EL (cell line): ENCODE measurements around the gene MID1.

Experiments used
- DNase-seq: peaks from one replicate; pipeline ENCODE4 v3.0.0-alpha.2; 2016

Gene MID1

DNA sequence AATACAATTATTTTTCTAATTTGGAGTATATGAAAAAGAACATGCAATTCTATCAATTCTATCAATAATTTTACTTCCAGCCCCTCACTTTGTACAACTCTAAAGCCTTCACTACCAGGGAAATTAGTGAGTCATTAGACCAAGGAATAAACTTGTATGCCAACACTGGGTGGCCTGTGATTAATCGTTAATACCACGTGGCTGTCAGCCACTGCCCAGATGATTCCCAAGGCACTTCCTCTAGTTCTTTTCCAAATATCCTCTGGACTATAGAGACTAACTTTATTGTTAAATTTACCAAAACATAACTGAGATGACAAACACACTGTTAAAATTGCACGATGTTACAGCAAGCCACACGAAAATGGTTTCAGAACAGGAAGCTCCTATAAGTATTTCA is 45.7 kb downstream of the MID1 start:
- DNase-seq = peak; percentile 58

DNA sequence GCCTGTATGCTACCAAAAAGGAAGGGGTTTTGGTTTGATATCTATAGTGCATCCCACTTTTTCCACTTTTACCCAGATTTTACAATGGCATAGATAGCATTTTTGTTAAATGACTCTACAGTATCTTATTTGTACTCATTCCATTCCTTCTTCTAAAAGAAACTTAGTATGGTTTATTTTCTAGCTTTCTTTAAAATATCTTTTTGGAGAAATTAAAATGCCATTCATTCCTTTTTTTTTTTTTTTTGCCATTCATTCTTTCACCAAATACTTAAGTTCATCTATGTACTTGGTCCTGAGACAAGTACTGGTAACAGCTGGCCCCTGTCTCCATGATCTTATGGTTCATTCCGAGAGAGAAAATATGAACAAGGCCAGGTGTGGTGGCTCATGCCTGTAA is 49.1 kb downstream of the MID1 start:
- peak; percentile 15 for DNase-seq

DNA sequence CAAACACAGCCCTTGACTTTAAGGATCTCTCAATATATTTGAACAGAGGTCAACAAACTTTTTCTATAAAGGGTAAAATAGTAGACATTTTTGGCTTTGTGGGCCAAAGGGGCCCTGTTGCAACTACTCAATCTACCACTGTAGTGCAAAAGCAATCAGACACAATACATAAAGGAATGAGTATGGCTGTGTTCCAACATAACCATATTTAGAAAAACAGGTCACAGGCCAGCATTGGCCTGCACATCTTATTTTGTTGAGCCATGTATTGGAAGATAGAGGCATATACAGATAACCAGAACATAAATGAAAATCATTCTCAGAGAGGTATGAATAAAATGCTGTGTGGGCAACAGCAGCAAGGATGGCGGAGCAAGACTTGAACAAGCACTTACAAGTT is 49.8 kb downstream of the MID1 start:
- DNase-seq = no peak

DNA sequence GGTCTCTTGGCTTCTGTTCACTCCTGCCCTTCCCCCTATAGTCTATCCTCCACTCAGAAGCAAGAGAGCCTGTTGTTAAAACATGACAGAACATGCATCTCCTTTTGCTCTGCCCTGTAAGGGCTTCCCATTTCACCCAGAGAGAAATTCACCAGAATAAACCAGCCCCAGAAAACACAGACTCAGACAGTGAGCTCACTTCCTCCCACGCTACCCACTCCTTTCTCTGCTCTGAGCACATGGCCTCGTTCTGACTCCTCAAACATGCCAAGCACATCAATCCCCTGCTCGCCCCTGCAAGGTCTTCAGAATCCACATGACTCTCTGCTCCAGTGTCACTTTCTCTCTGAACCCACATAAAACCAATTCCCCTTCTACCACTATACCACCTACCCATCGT is 50.4 kb downstream of the MID1 start:
- peak; percentile 42 for DNase-seq

DNA sequence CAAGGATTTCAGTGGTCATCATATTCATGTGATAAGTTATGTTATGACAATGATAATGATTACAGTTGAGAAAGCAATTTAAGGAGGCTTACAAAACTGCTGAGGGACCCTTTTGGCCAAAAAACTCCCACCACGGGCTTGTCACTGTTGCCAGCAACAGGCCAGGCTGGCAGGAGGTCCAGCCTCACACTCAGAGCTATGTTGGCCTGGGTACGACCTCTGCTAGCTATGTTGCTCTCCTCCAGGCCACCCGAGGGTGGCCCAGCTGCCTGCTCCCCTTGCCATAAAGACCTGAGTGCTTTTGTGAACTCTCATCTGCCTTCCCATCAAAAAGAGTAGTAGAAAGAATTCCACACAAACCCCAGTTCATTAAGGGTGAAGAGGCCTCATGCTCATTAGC is 52.0 kb downstream of the MID1 start:
- DNase-seq = no peak

DNA sequence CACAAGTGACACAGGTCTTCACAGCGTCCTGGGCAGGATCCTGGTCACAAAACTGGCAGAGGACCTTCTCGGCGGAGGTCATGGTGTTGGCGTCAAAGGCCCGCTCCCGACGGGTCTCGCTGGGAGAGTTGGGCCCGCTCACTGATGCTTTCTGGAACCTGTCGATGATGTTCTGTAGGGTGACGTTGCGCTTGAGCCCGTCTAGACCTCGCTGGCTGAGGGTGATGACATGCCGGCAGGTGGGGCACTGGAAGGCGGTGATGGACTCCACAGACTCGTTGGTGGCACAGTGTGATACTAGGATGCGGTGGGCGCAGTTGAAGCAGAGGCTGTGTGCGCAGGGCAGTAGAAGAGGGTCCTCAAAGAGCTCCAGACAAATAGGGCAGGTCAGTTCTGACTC is 53.2 kb downstream of the MID1 start:
- DNase-seq = no peak

DNA sequence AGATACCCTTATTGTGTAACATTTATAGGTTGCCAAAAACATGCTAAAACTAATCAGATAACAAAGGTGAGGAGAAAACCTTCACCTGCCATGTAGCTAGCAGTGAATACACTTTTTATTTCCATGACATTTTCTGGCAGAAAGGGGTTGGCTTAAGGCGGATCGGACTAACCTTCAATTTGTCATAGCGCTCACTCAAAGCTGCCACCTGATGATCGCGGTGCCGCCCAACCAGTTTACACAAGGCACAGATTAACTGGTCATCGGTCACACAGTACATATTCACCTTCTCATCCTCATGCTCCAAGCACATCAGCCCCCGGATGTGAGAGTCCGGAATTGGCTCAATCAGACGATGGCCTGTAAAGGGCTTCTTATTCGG is 53.7 kb downstream of the MID1 start:
- no peak for DNase-seq

DNA sequence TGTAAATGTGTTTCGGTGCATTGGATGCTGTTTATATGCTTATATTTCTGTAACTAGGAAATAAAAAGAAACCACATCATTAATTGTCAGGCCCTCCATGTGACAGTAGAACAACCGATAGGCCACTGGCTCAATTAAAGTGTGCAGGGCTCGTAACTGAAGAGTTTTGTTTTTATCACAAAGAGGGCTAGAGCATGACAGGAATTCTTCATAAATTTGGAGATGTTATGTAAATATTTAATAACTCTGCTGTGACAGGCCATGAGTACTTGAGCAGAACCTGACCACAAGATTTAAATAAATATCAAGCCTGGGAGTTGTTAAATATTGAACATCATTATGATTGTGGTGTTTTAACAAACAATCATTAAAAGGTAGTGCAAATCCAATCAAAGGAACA is 55.9 kb downstream of the MID1 start:
- DNase-seq = no peak

DNA sequence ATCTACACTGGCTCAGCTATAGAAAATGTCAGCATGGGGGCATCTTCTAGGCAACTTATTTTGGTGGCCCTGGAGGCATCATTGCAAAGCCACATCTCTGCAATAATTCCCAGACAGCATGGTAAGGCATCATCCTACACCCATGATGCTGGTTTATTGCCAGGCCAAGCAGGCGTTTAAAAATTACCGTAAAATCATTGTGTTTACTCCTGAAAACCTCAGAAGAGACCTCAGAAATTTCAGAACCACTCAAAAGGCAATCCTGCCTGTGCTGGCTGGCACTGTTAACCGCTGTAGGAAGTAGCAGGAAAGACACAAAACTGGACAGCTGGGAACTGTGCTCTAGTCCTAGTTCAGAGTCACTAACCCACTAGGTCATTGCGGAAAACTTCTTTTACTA is 63.2 kb downstream of the MID1 start:
- DNase-seq = no peak

DNA sequence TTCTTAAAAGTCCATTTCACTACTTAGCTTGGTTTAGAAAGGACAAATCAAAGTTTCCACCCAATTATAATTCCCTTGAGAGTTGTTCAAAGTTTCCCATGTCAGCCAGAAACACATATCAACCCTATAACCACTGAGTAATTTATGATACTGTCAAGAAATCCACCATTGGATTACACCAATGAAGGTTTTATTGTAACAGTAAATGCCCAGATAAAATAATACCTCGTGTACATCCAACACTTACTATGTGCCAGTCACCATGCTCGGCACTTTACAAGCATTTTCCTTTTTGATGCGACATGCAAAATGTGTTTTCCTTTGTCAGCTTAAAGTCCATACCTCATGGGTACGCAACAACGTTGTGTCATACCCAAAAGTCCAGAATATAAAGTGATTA is 64.0 kb downstream of the MID1 start:
- DNase-seq = no peak

DNA sequence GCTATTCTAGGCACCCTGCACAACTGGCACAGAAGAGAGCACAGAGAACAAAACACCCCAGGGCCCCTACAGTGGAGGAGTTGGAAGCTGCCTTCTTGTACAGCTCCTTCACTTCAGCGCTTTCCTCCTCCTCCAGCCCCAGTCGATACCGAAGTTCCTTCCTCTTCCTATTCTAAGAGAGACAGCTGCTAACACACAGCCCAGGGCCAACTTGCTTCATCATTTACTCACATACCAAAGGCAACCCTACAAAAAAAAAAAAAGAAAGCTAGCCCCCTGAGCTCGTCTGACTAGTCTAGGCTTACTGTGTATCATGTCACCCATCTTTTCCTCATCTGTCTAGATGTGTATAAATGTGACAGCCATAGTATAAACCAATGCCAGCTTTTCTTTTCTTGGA is 64.5 kb downstream of the MID1 start:
- no peak for DNase-seq

DNA sequence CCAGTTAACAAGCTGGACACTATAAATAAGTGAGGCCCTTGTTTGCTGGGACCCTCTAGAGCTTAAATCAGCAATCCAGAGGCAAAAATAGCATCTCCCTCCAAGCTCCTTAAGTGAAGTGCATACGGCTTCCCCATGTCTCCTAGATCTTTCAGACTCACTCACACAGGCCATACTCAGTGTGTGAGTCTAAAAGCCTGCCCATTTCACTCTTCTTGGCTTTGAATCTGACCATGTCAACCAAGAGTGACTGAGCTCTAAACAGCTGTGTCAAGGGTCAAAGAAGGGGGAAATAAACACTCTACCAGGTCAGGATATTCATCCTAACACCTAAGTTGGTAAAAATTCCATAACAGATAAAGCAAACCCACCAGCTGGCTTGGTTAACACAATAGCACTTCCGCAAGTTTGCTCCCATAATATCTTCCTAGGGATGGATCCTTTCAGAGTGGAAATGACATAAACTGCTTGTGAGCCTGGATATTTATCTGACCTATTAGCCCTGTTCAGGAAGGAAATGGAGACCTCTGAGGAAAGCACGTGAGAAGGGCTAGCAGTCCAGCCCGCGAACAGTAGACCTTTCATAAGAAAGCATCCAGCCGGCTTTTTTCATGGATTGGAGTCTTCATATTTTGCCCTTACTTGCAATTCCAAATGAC is 65.6 kb downstream of the MID1 start:
- DNase-seq = no peak

DNA sequence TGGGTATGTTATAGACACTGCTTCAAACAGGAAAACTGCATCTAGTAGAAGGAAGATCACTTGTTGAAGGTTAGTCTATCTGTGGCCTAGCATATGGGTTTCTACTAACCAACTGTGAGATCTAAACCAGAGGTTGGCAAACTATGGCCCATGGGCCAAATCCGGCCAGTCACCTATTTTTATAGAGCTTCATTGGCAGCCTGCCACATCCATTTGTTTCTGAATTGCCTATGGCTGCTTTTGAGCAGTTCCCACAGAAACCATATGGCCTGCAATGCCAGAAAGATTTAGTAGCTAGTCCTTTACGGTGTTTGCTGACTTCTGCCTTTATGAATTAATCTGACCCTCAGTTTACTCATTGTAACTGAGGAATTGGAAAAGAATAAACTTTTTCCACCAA is 71.1 kb downstream of the MID1 start:
- peak; percentile 65 for DNase-seq

DNA sequence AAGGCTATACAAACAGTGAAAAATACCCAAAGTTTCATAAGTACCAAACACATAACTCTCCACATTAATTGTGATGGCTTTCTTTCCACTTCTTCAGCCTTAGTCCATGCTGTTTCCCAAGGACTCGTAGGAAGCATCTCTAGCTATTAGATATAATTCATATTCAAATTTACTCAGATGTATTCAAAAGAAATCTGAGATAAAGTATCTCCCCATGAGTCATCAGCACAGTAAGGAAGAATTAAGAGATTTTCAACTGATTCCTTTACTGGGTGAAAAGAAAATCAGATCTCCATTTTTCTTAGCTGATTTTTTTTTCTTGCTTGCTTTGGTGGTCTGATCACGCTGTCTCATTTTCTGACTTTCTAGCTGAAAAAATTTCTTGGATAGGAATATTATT is 71.7 kb downstream of the MID1 start:
- no peak for DNase-seq

DNA sequence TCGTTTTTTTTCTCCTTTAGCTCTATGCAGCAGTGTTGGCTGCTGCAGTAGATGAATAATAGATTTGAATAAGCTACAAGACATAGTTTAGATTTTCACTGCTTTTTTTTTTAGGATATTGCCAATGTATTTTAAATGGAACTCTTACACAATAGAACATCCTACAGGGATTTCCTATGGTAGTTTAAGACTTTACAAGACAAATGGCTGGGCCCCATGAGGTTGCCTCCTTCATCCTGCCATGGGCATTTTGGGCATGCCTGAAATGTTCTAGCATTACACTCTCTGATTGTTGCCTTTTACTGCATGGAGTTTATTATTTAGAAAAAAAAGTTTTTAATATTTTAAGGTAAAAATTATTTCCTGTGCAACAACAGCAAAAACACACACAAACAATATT is 74.5 kb downstream of the MID1 start:
- DNase-seq = no peak

DNA sequence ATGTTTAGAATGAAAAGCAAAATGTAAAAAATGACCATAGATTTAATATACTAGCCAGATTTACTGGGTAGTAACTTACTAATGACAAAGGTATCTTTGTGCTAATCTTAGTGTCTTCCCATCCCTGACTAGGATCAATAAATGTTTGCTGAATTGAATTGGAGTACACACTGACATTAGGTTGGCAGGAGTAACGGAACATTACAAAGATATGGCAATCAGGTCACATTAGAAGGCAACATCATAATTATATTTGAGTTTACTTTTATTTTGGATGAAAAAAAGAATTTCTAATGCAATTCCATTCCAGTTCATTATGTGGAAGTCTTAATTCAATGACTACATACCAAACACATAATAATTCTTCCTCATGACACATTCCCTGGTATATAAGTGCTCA is 77.8 kb downstream of the MID1 start:
- no peak for DNase-seq

DNA sequence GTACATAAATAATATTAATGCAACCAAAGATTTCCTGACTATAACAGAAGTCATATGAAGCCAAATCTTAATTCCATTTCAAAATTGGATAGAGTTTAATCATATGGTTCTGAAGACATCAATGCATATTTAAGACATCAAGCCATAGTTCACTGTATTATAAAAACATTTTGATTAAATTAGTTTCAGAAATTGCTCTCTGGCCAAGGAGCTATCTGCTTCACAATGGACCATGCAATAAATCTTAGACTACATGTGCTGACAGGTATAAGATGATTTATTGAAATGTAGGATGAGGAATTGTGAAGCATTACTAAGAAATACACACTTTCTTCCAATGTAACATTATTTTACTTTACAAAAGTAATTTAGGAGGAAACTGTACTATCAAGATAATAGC is 81.6 kb downstream of the MID1 start:
- no peak for DNase-seq

DNA sequence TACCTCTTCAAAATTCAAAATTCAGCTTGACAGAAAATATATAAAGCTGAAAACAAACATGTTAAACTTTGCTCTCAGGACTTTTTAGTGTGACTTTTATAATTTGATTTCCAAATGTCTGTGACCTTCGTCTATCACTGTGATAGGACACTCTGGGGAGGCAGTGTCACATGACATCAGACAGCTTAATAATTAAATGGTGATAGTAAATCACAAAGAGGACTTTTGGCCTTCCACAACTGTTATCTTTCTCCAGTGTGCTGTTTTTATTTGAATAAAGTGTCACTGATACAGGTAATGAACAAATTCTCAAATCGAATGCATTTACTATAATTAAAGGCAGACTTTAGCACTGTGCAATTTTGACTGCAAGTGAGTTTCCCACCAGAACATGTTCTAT is 83.1 kb downstream of the MID1 start:
- DNase-seq = no peak

DNA sequence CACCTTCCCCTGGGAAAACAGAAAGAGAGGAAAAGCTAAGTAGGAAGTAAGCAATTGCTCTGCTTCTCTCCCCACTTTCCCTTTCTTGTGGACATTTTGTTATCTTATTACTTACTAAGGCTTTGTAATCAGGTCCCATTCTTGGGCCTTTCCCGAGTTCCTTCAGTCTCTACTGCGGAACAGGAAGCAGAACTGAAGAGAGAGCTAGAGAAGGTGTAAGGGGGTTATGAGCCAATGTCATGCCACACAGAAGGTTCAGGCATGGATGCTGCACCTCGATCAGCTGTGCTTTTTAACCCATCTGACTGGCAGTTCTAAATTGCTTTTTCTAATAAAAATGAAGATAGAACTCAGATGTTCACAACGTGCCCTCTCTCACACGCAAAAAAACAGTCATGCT is 83.6 kb downstream of the MID1 start:
- no peak for DNase-seq

DNA sequence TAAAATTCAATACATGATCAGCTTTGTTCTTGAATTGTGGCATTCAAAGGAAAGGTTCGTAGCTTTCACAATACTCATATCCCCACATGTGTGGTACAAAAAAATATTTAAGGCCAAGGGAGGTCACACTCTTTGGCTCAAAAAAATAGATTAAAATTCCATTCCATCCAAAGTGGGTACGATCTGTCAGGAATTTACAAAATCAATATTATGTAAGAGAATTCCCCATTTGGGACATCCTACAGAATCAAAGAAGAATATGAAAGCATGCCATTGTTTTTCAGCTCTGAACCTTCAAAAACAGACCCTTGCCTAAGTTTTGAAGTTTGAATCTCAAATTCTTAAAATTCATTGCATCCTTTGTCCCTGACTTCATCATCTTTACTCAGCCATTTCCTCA is 85.8 kb downstream of the MID1 start:
- DNase-seq = peak; percentile 64

DNA sequence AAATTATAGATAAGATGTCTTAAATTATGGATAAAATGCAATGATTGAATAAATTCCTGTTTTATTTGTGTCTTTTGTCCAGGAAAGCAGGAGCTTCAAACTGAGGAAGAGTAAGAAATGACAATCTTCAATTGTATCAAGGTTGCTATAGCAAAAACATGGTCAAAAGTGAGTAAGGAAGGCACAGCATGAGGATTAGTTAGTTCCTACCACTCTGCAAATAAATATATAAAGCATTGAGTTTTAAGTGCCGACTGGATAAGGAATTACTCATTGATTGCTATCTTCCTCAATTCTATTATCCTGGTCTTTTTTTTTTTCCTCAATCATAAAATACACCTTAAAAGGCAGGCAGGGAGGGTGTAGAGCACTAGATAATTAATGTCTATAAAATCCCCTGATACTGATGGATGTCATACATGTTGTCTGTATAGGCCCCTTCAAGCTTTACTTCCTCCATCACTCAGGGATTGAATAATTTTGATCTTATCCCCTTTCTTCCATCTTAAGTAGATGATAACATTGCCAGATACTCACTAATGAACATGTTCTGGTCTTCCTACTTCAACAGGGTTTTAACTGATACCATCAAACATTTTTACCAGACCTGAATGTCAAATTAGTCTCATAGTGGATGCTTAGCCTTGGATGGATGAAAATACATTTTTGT is 86.6 kb downstream of the MID1 start:
- no peak for DNase-seq

DNA sequence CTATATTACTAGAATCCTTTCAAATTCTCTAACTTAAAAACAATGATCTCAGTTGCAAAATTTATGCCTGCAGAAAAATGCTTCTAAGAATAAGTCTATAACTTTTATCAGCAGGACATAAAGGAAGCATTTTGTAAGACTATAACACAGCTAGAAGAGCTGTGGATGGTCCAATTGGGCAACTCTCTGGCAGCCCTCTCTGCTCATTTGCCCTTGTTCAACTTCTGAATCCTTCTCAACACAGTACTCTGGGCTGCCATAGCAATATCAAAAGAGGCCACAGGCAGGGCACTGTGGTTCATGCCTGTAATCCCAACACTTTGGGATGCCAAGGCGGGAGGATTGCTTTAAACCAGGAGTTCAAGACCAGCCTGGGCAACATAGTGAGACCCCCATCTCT is 88.5 kb downstream of the MID1 start:
- DNase-seq = no peak

DNA sequence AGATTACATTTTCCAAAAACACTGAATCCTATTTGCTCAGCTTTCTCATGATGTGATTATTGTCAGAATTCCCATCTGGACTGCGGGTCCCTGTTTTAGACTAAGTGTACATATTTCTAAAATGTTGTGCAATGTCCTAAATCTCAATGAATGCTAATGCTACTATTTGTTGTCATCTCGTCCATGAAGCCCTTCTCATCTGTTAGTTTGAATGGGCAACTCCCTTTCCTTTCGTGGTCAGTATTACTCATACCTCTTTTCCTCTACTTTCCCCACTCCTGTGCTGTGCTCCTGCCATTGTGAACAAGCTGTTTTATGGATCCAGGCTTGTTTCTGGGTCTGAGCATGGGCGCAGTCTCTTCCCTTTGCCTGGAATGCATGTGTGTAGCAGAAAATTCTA is 91.0 kb downstream of the MID1 start:
- DNase-seq = peak; percentile 62

DNA sequence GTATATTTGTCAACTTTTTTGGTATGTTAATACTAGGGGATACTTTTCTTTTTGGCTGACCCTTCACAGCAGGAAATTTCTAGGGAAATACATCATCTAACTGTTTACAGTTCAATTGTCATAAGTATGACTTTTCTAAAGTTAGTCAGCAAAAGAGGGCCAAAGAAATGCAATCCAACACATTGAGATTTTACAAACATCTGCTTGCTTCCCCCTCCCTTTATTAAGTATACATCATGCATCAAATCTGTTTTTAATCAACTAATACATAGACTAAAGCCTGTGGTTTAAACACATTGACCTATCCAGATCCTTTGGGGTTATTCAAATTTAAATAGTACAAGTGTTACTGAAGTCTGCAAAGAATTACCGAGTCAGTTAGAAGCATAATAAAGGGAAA is 93.9 kb downstream of the MID1 start:
- DNase-seq = peak; percentile 45

DNA sequence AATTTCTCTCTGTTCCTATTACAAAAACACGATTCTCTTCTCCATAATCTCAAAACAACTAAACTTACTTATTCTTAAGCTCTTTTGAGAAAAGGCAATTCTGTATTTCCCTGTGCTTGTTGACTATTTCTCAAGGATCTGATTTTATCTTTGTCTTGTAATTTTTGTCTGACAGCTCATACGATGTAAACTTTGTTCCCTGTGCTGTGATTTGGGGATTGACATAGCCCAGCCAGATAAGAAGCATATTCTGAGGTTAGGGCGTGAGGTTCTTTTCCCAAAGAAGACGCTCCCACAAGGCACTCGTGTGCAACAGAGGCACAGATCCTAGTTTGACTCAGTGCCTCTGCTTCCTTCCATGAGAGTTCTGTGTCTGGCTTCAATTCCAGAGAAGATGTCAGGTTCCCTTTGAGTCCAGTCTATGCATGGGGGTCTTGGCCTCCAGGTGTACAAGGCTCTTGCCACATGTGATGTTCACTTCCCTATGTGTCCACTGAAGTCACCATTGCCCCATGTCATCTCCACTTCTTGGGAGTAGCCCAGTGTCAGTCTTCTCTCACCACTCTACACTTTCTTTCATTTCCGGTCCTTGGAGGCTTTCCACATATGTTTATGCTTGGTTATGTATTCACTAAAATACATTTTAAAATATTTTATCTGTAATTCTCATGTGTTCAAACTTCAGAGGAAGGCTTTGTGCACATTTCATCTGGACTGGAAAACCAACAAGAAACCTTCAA is 94.8 kb downstream of the MID1 start:
- DNase-seq = no peak
